ENCODE data around the gene LAMP1.
A peak's percentile ranks its signal among the peaks of the same experiment; 100 is the strongest.

LAMP1 gene

GRCh38 chr13:113357529-113357928, 60.5 kb downstream of the LAMP1 start:
- TF ChIP-seq, protein P1, sequence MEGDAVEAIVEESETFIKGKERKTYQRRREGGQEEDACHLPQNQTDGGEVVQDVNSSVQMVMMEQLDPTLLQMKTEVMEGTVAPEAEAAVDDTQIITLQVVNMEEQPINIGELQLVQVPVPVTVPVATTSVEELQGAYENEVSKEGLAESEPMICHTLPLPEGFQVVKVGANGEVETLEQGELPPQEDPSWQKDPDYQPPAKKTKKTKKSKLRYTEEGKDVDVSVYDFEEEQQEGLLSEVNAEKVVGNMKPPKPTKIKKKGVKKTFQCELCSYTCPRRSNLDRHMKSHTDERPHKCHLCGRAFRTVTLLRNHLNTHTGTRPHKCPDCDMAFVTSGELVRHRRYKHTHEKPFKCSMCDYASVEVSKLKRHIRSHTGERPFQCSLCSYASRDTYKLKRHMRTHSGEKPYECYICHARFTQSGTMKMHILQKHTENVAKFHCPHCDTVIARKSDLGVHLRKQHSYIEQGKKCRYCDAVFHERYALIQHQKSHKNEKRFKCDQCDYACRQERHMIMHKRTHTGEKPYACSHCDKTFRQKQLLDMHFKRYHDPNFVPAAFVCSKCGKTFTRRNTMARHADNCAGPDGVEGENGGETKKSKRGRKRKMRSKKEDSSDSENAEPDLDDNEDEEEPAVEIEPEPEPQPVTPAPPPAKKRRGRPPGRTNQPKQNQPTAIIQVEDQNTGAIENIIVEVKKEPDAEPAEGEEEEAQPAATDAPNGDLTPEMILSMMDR (IDR thresholded peaks at IDR 0.05; ENCODE audit: extremely low read depth, insufficient read depth, missing control alignments) = no peak
- in situ Hi-C loops (cut with MboI; ENCODE audit: low pct_unique_long_range_greater_than_20kb, low sequenced_read_pairs, unreplicated experiment) = no loop called here
- no peak for DNase-seq (ENCODE audit: low spot score)

GRCh38 chr13:113358653-113359190, 61.7 kb downstream of the LAMP1 start:
- TF ChIP-seq, protein P1 (IDR thresholded peaks at IDR 0.05; ENCODE audit: extremely low read depth, insufficient read depth, missing control alignments) = no peak
- in situ Hi-C loops (cut with MboI; ENCODE audit: low pct_unique_long_range_greater_than_20kb, low sequenced_read_pairs, unreplicated experiment) = no loop called here
- DNase-seq (ENCODE audit: low spot score) = no peak

- TF ChIP-seq, protein P1 (IDR thresholded peaks at IDR 0.05; ENCODE audit: extremely low read depth, insufficient read depth, missing control alignments) = no peak
- DNase-seq (ENCODE audit: low spot score) = no peak
- in situ Hi-C loops (cut with MboI; ENCODE audit: low pct_unique_long_range_greater_than_20kb, low sequenced_read_pairs, unreplicated experiment) = no loop called here
Measured at GRCh38 chr13:113359571-113359970, 62.5 kb downstream of the LAMP1 start.

DNA sequence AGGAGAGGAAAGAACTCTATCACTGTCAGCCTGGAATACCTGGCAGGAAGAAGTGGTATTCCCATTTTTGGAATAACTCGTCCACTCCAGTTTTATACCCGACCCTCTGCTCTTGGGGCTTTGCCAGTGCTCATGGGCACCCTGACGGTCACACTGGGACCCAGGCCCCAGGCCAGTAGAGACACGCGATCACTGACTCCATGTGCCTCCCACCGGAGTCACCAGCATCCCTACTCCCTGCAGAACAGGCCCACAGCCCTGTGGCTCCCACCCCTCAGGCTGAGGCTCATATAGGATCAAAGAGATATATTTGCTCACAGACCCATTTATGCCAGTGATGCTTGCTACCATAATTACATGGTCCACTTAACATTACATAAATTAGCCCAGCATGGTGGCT, 63.4 kb downstream of the LAMP1 start:
- DNase-seq (ENCODE audit: low spot score) = no peak
- TF ChIP-seq, protein P1 (IDR thresholded peaks at IDR 0.05; ENCODE audit: extremely low read depth, insufficient read depth, missing control alignments) = no peak
- in situ Hi-C loops (cut with MboI; ENCODE audit: low pct_unique_long_range_greater_than_20kb, low sequenced_read_pairs, unreplicated experiment) = no loop called here

- DNase-seq (ENCODE audit: low spot score) = peak; percentile 69
- in situ Hi-C loops (cut with MboI; ENCODE audit: low pct_unique_long_range_greater_than_20kb, low sequenced_read_pairs, unreplicated experiment) = no loop called here
- TF ChIP-seq, protein P1 (IDR thresholded peaks at IDR 0.05; ENCODE audit: extremely low read depth, insufficient read depth, missing control alignments) = no peak
Measured at GRCh38 chr13:113361406-113361805, 64.4 kb downstream of the LAMP1 start.

- in situ Hi-C loops (cut with MboI; ENCODE audit: low pct_unique_long_range_greater_than_20kb, low sequenced_read_pairs, unreplicated experiment) = no loop called here
- DNase-seq (ENCODE audit: low spot score) = peak; percentile 76
- TF ChIP-seq, protein P1 (IDR thresholded peaks at IDR 0.05; ENCODE audit: extremely low read depth, insufficient read depth, missing control alignments) = no peak
Measured at GRCh38 chr13:113364311-113364889, 67.4 kb downstream of the LAMP1 start.

Measured in GM13977 (cell line).